ENCODE data around the gene CFAP90. TPM values are rescaled to one million over a fixed set of nuclear protein-coding genes. Genes with fewer than 3 reads are reported as not detected.

CFAP90 gene
- total RNA-seq, 1 donor from 2014 or later: not detected

DNA sequence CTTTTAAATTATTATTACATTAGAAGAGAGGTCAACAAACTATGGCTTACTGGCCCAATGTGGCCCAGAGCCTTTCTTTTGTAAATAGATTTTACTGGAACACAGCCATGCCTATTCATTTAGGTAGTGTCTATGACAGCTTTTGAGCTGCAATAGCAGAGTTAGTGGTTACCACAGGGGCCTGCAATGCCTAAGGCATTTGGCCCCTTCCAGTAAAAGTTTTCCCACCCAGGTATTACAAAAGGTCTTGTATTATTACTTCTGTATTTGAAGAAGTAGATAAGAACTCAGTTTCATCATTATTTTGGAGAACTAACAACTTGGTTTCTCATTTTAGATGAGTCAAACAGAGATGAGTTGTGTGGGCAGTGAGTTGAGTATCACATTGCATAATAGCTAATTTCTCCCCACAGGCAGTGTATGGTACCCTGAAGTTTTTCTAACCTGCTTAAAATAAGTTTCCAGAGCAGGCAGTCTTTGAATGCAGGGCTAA is 27.5 kb upstream of the CFAP90 start:
- Mint-ChIP-seq H3K27ac (no peak overlapping the region), H3K4me3 (no peak overlapping the region), H3K4me1 (peaks cover 11% of the 10 kb centered on the region), H3K36me3 (ENCODE audit: low read depth) (peaks cover 85% of the 10 kb centered on the region), H3K27me3 (no peaks in the 10 kb centered on the region), H3K9me3 (no peaks in the 10 kb centered on the region)
- intact Hi-C loops (cut with micrococcal nuclease): no loop called here
- ChIA-PET POLR2A (interaction anchor here (0.7 to 1.0 kb wide), 2 partner anchors 9 to 10 kb away, joined by 3 to 5 read pairs; partner anchors contain the start of genes FASTKD3 and MTRR), CTCF (no interaction called here)
- DNase-seq (no peak), ATAC-seq (ENCODE audit: low read depth) (no peak)
- TF ChIP-seq, protein P1, sequence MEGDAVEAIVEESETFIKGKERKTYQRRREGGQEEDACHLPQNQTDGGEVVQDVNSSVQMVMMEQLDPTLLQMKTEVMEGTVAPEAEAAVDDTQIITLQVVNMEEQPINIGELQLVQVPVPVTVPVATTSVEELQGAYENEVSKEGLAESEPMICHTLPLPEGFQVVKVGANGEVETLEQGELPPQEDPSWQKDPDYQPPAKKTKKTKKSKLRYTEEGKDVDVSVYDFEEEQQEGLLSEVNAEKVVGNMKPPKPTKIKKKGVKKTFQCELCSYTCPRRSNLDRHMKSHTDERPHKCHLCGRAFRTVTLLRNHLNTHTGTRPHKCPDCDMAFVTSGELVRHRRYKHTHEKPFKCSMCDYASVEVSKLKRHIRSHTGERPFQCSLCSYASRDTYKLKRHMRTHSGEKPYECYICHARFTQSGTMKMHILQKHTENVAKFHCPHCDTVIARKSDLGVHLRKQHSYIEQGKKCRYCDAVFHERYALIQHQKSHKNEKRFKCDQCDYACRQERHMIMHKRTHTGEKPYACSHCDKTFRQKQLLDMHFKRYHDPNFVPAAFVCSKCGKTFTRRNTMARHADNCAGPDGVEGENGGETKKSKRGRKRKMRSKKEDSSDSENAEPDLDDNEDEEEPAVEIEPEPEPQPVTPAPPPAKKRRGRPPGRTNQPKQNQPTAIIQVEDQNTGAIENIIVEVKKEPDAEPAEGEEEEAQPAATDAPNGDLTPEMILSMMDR (IDR thresholded peaks at IDR 0.05): no peak

GRCh38 chr5:7877851-7878250 is 26.9 kb upstream of the CFAP90 start:
- DNase-seq: no peak
- H3K27me3 Mint-ChIP-seq: no peaks in the 10 kb centered on the region
- POLR2A ChIA-PET: no interaction called here
- no peak for ATAC-seq (ENCODE audit: low read depth)
- no peaks in the 10 kb centered on the region for H3K9me3 Mint-ChIP-seq
- TF ChIP-seq, protein P1 (IDR thresholded peaks at IDR 0.05): no peak
- no peak overlapping the region for H3K4me3 Mint-ChIP-seq
- intact Hi-C loops (cut with micrococcal nuclease): no loop called here
- CTCF ChIA-PET: no interaction called here
- H3K27ac Mint-ChIP-seq: no peak overlapping the region
- peaks cover 16% of the 10 kb centered on the region for H3K4me1 Mint-ChIP-seq
- H3K36me3 Mint-ChIP-seq (ENCODE audit: low read depth): peaks cover 84% of the 10 kb centered on the region

GRCh38 chr5:7876867-7877266 is 25.9 kb upstream of the CFAP90 start:
- Mint-ChIP-seq H3K27me3 (no peaks in the 10 kb centered on the region), H3K36me3 (ENCODE audit: low read depth) (peaks cover 84% of the 10 kb centered on the region), H3K27ac (no peak overlapping the region), H3K4me1 (peaks cover 24% of the 10 kb centered on the region), H3K9me3 (no peaks in the 10 kb centered on the region), H3K4me3 (no peak overlapping the region)
- ATAC-seq (ENCODE audit: low read depth): no peak
- ChIA-PET POLR2A (no interaction called here), CTCF (interaction anchor here (2.4 kb wide), 1 partner anchor 10 kb away, joined by 9 read pairs; no protein-coding TSS in a partner anchor)
- DNase-seq: no peak
- TF ChIP-seq, protein P1 (IDR thresholded peaks at IDR 0.05): no peak
- intact Hi-C loops (cut with micrococcal nuclease): no loop called here

- Mint-ChIP-seq H3K27ac (no peak overlapping the region), H3K4me3 (no peak overlapping the region), H3K4me1 (peaks cover 41% of the 10 kb centered on the region), H3K9me3 (no peaks in the 10 kb centered on the region), H3K36me3 (ENCODE audit: low read depth) (peaks cover 78% of the 10 kb centered on the region), H3K27me3 (no peaks in the 10 kb centered on the region)
- TF ChIP-seq, protein P1 (IDR thresholded peaks at IDR 0.05): no peak
- ChIA-PET POLR2A (no interaction called here), CTCF (interaction anchor here (2.4 kb wide), 1 partner anchor 12 kb away, joined by 9 read pairs; no protein-coding TSS in a partner anchor)
- ATAC-seq (ENCODE audit: low read depth): no peak
- intact Hi-C loops (cut with micrococcal nuclease): no loop called here
- DNase-seq: no peak
These were observed 24.2 kb upstream of the CFAP90 start for GRCh38 chr5:7875151-7875550.

GRCh38 chr5:7874639-7875038 is 23.7 kb upstream of the CFAP90 start:
- Mint-ChIP-seq H3K9me3 (no peaks in the 10 kb centered on the region), H3K27ac (no peak overlapping the region), H3K4me3 (no peak overlapping the region), H3K27me3 (no peaks in the 10 kb centered on the region), H3K36me3 (ENCODE audit: low read depth) (peaks cover 75% of the 10 kb centered on the region), H3K4me1 (peaks cover 45% of the 10 kb centered on the region)
- intact Hi-C loops (cut with micrococcal nuclease): no loop called here
- DNase-seq: no peak
- ChIA-PET CTCF (interaction anchor here (2.4 kb wide), 1 partner anchor 12 kb away, joined by 9 read pairs; no protein-coding TSS in a partner anchor), POLR2A (interaction anchor here (0.6 kb wide), 1 partner anchor 1435 kb away, joined by 6 read pairs; no protein-coding TSS in a partner anchor)
- TF ChIP-seq, protein P1 (IDR thresholded peaks at IDR 0.05): no peak
- ATAC-seq (ENCODE audit: low read depth): no peak
